Activated T-helper 9 cell treated with anti-CD3 and anti-CD28 coated beads, Interleukin-2, amount 50 U/mL, for 16 hours (primary cell): ENCODE results near the gene EML3.
"Not testable (repeated sequence)": the region's sequence is repeated elsewhere in the genome, so short reads cannot be mapped to it uniquely, and the experiment has no call there.

Experiments used
- DNase-seq: peaks from one replicate; pipeline ENCODE4 v3.0.0-alpha.2; 2020; ENCODE audit warnings: low read depth

EML3 gene

GRCh38 chr11:62595124-62595523 is 17.5 kb downstream of the EML3 start:
- DNase-seq: no peak

DNA sequence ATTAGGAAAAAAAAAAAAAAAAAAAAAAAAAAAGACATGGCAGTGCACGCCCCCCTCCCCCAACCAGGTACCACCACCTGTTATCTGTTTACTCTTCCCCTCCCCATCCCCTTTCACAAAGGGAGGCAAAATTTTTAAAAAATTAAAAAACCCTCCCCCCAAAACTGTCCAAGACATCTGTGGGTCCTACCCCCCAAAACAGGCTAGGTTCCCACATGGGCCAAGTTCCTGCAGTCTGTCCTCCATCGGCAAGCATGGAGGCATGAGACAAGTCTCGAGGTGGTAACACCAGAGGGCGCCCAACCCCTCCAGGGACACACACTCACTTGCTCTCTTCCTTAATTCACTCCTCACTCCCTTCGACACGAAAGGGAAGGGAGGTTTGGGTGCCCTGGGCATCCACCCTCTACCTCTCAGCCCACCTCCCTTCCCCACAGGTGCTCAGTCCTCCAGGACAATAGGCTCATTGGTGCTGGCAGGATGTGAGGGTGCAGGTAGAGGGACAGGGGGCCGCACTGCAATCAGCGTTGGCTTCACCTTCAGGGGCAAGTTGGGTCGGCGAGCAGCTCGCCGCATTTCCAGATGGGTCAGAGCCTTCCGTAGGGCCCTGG is 19.0 kb downstream of the EML3 start:
- peak; percentile 61 for DNase-seq

- DNase-seq: no peak
These were observed 19.6 kb downstream of the EML3 start for GRCh38 chr11:62592989-62593421.

GRCh38 chr11:62592146-62592815 is 20.3 kb downstream of the EML3 start:
- DNase-seq: no peak

DNA sequence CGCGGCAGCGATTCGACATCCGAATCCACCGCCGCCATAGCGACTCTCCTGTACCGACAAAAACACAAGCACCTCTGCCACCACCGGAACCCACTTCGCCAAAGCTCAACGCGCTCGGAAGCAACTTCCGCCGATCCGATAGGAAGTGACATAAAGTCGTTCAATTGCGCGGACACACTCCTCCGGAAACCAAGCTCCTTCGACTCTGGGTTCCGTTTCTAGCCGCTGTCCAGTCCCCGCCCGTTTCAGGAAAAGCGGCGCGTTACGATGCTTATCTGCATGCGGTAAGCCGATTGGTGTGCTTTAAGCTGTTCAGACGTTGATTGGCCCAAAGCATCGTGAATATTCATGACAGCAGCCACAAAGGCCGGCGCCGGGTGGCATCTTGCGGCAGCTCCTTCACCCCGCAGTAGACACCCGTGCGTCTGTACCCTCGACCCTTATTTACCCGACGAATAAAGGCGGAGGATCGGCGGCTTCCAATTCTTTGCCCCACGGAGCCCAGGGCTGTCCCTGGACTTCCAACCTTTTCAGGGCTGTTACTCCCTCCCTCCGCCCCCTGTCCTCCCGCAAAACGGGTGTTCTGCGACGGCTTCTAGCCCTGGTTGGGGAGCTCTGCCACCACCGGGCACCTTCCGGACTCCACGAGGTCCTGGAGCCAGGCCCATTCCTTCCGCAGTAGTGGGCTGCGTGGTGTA is 21.0 kb downstream of the EML3 start, which contains the start of gene TUT1:
Gene TUT1 (minus strand): TSS at position 76 of the 698 bp plus-strand sequence. CDS start 38 bp downstream, at position 38.
- DNase-seq: peak; percentile 92

GRCh38 chr11:62588966-62589637 is 23.5 kb downstream of the EML3 start:
- DNase-seq: no peak

DNA sequence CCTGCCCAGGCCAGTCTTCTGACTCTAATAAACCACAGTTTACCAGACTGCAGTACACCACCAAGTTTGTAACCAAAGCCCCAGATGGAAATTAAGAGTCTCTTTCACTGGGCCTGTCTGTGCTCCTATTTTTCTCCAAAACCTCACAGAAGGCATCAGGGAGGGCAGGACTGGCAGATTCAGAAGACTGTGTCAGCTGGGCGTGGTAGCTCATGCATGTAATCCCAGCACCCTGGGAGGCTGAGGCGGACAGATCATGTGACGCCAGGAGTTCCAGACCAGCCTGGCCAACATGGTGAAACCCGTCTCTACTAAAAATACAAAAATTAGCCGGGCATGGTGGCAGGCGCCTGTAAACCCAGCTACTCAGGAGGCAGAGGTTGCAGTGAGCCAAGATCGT is 27.2 kb downstream of the EML3 start:
- not testable (repeated sequence) for DNase-seq

DNA sequence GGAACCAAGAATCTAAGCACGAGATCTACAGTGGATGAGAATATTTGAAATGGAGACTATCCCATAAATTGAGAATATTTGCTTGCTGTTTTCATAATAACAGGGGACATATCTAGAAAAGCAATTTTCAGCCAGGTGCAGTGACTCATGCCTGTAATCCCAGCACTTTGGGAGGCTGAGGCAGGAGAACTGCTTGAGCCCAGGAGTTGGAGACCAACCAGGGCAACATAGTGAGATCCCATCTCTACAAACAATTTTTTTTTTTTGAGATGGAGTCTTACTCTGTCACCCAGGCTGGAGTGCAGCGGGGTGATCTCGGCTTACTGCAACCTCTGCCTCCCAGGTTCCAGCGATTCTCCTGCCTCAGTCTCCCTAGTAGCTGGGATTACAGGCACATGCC is 30.8 kb downstream of the EML3 start:
- not testable (repeated sequence) for DNase-seq

DNA sequence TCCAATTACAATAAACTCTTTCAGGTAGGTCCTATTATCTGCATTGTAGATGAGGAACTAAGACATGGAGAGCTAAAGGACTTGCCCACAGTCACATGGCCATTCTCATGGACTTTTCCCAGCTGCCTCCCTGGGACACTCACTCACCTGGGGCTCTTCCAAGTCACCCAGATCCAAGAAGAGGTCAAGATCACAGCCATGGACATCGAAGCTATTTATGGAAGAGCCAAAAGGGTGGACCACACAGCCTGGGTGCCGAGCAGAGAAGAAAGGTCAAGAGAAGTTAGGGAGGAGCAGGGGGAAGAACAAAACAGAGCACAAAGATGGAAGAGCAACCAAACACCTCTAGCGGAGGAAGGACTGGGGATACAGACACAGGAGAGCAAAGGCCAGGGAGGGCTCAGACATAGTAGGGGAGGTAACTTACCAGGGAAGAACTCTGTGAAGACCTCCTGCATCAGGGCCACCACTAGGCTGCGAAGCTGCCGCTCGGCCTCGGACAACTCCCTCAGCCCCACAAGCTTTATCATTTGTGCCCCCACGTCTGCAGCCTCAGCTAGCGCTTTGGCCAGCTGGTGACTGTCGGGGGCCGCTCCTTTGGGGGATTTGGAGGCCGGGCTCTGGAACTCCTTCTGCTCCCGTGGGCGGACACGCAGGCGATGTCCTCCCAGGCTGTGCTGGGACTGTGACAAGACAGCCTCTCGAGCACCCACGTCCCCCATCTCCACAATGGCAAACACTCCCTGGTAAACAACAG is 31.4 kb downstream of the EML3 start:
- DNase-seq: no peak

DNA sequence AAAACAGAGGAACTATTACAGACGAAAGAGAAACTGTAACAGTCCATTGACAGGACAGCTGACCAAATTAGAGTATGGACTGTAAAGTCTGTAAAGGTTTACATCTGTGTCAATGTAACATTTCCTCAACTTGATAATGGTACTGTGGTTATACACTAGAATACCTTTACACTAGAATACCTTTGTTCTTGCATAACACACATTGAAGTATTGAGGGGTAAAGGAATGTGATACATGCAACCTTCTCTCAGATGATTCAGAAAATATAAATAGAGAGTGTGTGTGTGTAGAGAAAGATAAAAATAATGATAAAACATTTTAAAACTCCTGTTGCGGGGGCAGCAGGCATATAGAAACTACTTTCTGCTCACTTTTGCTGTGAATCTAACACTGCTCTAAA is 33.3 kb downstream of the EML3 start:
- no peak for DNase-seq

DNA sequence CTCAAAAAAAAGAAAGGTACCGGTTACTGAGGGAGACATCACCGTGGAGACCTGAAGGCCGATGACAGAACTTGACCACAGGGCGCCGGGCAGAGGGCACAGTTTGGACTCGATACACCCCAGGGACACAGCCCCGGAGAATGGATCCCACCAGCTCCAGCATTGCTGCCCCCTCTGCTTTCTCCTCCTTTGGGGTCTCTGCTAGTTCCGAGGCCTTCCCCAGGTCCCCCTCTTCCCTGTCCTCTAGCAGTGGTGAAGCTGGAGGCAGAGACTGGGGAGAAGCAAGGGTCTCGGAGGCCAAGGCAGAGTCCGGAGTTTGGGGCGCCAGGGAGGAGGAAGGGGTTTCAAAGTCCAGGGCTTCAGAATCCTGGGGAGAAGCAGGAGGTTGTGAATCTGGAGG is 34.0 kb downstream of the EML3 start:
- DNase-seq: no peak

- DNase-seq: no peak
These were observed 35.4 kb downstream of the EML3 start for GRCh38 chr11:62577046-62577714.

DNA sequence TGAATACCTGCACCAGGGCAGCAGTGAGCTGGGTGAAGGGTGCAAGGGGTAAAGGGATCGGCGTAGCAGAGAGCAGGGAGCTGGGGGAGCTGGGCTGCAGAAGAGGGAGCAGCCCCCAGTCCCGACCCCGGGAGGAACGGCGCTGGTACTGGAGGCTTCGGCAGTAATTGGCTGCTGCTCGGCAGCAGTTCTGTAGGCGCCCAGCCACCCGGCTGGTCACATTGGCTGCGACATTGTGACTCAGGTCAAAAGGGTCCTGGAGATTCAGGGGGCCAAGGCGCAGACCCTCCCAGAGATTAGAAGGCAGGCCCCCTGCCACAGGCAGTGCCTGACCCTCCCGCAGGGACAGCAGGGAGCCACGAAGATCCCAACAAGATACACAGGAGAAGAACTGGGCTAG is 36.7 kb downstream of the EML3 start:
- no peak for DNase-seq

- no peak for DNase-seq
These were observed 37.4 kb downstream of the EML3 start for GRCh38 chr11:62575156-62575555.

DNA sequence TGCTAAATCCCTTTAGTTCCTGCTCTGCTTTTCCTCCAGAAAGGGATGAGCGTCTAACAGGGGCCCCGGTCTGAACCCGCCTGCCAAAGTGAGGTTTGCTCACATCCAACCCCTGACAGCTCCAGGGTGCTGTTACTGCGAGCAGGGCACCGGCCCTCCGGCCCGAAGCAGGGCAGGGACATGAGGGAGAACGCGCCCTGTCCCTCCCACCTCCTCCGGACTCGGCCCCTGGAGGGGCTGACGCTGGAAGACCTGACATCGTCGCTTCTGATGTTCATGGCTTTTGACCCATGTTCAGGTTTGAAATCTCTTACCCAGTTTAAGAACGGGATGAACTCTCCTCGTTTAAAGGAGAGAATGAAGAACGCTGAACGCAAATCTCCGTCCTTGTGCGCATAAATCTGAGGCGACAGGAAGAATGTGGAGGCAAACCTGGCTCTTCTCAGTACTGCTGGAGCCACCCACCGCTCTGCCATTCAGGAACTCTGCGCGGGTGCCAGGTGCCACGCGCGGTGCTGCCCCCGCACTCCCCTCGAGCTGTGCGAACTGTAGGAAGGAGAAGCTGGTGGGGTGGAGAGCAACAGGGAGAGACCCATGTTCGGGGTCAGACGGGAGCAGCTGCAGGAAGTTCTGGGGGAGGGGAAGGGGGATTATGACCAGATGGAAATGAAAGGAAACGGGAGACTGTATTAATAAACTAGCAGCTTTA is 38.1 kb downstream of the EML3 start:
- DNase-seq: no peak

DNA sequence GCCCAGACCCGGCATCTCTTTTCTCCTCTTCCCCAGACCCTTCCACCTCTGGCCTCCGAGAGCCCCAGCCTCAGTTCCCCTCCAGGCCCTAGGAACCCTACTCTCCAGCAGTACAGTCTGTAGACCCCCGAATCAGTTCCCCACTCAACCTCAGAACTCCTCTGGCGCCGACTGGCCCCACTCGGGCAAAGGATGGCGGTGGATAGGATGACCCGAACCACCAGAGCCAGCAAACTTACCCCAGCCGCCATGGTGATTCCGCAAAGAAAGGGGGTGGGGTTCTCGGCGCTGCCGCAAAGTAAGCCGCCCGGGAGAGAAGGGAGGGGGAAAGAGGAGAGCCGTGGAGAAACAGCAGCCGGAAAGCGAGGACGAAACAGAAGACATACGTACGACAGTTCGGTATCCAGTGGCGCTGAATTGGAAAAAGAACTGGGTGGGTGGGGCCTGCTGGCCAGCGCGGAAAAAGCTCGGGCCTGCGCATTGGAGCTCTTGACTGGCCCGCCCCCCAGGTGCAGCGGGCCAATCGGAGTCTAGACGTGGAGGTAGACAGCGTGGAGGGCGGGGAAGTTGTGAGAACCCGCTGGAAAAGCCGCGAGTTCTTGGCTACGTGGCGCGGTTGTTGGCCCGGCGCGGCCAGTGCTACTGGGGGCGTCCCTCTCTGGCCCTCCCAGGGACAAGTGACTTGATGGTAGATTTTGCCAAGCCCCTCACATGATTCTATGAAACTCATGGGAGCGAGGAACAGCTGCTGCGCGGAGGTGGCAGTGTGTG is 38.8 kb downstream of the EML3 start, which contains the start of gene EEF1G:
Gene EEF1G (minus strand): TSS at position 300 of the 771 bp plus-strand sequence. CDS start 49 bp downstream, at position 251.
- DNase-seq: peak; percentile 96

GRCh38 chr11:62573006-62573591 is 39.5 kb downstream of the EML3 start:
- no peak for DNase-seq

DNA sequence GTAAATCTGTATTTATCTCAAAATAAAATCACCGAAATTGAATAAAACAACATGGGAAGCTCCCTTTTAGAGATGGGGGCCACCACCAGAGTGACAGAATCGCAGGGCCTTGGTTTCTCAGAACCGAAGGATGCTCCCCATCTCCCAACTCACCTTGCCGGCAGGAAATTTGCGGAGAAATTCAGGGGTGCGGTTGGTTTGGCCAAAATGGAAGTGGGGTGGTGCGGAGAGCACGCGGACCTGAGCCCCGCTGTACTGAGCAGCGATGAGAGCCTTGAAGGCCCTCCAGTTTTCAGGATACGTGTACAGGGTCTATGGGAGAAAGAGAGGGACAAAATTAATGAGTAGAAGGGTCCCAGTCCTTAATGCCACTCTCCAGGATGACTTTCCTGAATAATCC is 40.1 kb downstream of the EML3 start:
- DNase-seq: no peak

- not testable (repeated sequence) for DNase-seq
These were observed 41.1 kb downstream of the EML3 start for GRCh38 chr11:62571493-62571892.
